ENCODE data around the gene RLN1. TPM values are rescaled to one million over a fixed set of nuclear protein-coding genes. Genes with fewer than 3 reads are reported as not detected.
A peak's percentile ranks its signal among the peaks of the same experiment; 100 is the strongest.
"Not testable (repeated sequence)": the region's sequence is repeated elsewhere in the genome, so short reads cannot be mapped to it uniquely, and the experiment has no call there.

Gene RLN1
- total RNA-seq, result under 1 TPM in 3 of 8 experiments, not detected in 5; 0.25 to 0.66 (median 0.41) TPM

GRCh38 chr9:5338992-5339981 lies at the start of gene RLN1:
Gene RLN1 (minus strand): TSS chr9:5339876. CDS start chr9:5339746, 130 bp downstream.
- H3K4me3 ChIP-seq, result peak within 1 kb of the TSS; percentile 14 to 30 (median 23)
- peak; percentile 100 for ATAC-seq (replicated peaks in 6 of 8)
- H3K27ac ChIP-seq; H3K4me1 ChIP-seq (replicated peaks in 1 of 2); in situ Hi-C loops (cut with MboI; ENCODE audit: low pct_unique_long_range_greater_than_20kb in 2 of 9, low sequenced_read_pairs in 9 of 9, unreplicated experiment in 9 of 9): not testable (repeated sequence)
- WGBS, 10 experiments, result 40 to 80% (median 44%) methylated on average over 2 to 7 of the region's 50 CpGs; no CpG with 5 or more reads in 7 of the 10 experiments

GRCh38 chr9:5389109-5389732 lies 49.5 kb upstream of the RLN1 start:
- Histone ChIP-seq H3K27ac (no peak overlapping the region), H3K4me3 (no peak overlapping the region), H3K4me1 (replicated peaks in 1 of 2) (no peaks in the 10 kb centered on the region)
- ATAC-seq (replicated peaks in 6 of 8), result no peak
- in situ Hi-C loops (cut with MboI; ENCODE audit: low pct_unique_long_range_greater_than_20kb in 2 of 9, low sequenced_read_pairs in 9 of 9, unreplicated experiment in 9 of 9), result no loop called here
- 11 to 100% (median 15%) methylated on average over 1 to 3 of the region's 3 CpGs; no CpG with 5 or more reads in 1 of the 10 experiments for WGBS, 10 experiments

- Histone ChIP-seq H3K4me1 (replicated peaks in 1 of 2) (no peaks in the 10 kb centered on the region), H3K4me3 (no peak overlapping the region), H3K27ac (no peak overlapping the region)
- peak in 1 of 8 experiments; percentile 88 for ATAC-seq (replicated peaks in 6 of 8)
- in situ Hi-C loops (cut with MboI; ENCODE audit: low pct_unique_long_range_greater_than_20kb in 2 of 9, low sequenced_read_pairs in 9 of 9, unreplicated experiment in 9 of 9), result no loop called here
- WGBS, 10 experiments, result 67 to 100% (median 81%) methylated on average over 1 to 5 of the region's 5 CpGs
These were observed 48.5 kb upstream of the RLN1 start for GRCh38 chr9:5388026-5388819.

- ATAC-seq (replicated peaks in 6 of 8), result no peak
- H3K4me3 ChIP-seq, result no peak overlapping the region
- no peaks in the 10 kb centered on the region for H3K4me1 ChIP-seq (replicated peaks in 1 of 2)
- H3K27ac ChIP-seq, result no peak overlapping the region
- in situ Hi-C loops (cut with MboI; ENCODE audit: low pct_unique_long_range_greater_than_20kb in 2 of 9, low sequenced_read_pairs in 9 of 9, unreplicated experiment in 9 of 9), result no loop called here
These were observed 44.8 kb upstream of the RLN1 start for GRCh38 chr9:5384436-5384835.

GRCh38 chr9:5382479-5382878 lies 42.8 kb upstream of the RLN1 start:
- in situ Hi-C loops (cut with MboI; ENCODE audit: low pct_unique_long_range_greater_than_20kb in 2 of 9, low sequenced_read_pairs in 9 of 9, unreplicated experiment in 9 of 9), result no loop called here
- no peak overlapping the region for H3K27ac ChIP-seq
- no peak overlapping the region for H3K4me3 ChIP-seq
- WGBS, 10 experiments, result 17 to 100% (median 70%) methylated on average over 1 to 3 of the region's 3 CpGs
- no peaks in the 10 kb centered on the region for H3K4me1 ChIP-seq (replicated peaks in 1 of 2)
- no peak for ATAC-seq (replicated peaks in 6 of 8)

GRCh38 chr9:5375790-5376477 lies 36.3 kb upstream of the RLN1 start:
- WGBS, 10 experiments, result 7 to 84% (median 60%) methylated on average over 2 to 5 of the region's 6 CpGs; no CpG with 5 or more reads in 1 of the 10 experiments
- in situ Hi-C loops (cut with MboI; ENCODE audit: low pct_unique_long_range_greater_than_20kb in 2 of 9, low sequenced_read_pairs in 9 of 9, unreplicated experiment in 9 of 9), result no loop called here
- H3K27ac ChIP-seq, result no peak overlapping the region
- no peaks in the 10 kb centered on the region for H3K4me1 ChIP-seq (replicated peaks in 1 of 2)
- H3K4me3 ChIP-seq, result no peak overlapping the region
- ATAC-seq (replicated peaks in 6 of 8), result peak in 3 of 8 experiments; percentile 24 to 52 (median 35)

GRCh38 chr9:5375091-5375490 lies 35.4 kb upstream of the RLN1 start:
- no peak overlapping the region for H3K27ac ChIP-seq
- 40 to 100% (median 67%) methylated on average over 1 of the region's 1 CpG; no CpG with 5 or more reads in 5 of the 10 experiments for WGBS, 10 experiments
- H3K4me1 ChIP-seq (replicated peaks in 1 of 2), result no peaks in the 10 kb centered on the region
- no peak overlapping the region for H3K4me3 ChIP-seq
- ATAC-seq (replicated peaks in 6 of 8), result peak in 1 of 8 experiments; percentile 29
- in situ Hi-C loops (cut with MboI; ENCODE audit: low pct_unique_long_range_greater_than_20kb in 2 of 9, low sequenced_read_pairs in 9 of 9, unreplicated experiment in 9 of 9), result no loop called here

- no peak overlapping the region for H3K27ac ChIP-seq
- ATAC-seq (replicated peaks in 6 of 8), result peak in 4 of 8 experiments; percentile 68 to 98 (median 74)
- H3K4me1 ChIP-seq (replicated peaks in 1 of 2), result no peaks in the 10 kb centered on the region
- no peak overlapping the region for H3K4me3 ChIP-seq
- WGBS, 10 experiments, result 23 to 100% (median 50%) methylated on average over 1 to 3 of the region's 3 CpGs; no CpG with 5 or more reads in 1 of the 10 experiments
- in situ Hi-C loops (cut with MboI; ENCODE audit: low pct_unique_long_range_greater_than_20kb in 2 of 9, low sequenced_read_pairs in 9 of 9, unreplicated experiment in 9 of 9), result no loop called here
These were observed 24.8 kb upstream of the RLN1 start for GRCh38 chr9:5364294-5365024.

GRCh38 chr9:5361326-5362010 lies 21.8 kb upstream of the RLN1 start:
- Histone ChIP-seq H3K4me1 (replicated peaks in 1 of 2) (no peaks in the 10 kb centered on the region), H3K27ac (no peak overlapping the region), H3K4me3 (no peak overlapping the region)
- WGBS, 10 experiments, result 33 to 100% (median 89%) methylated on average over 1 to 3 of the region's 3 CpGs; no CpG with 5 or more reads in 2 of the 10 experiments
- in situ Hi-C loops (cut with MboI; ENCODE audit: low pct_unique_long_range_greater_than_20kb in 2 of 9, low sequenced_read_pairs in 9 of 9, unreplicated experiment in 9 of 9), result no loop called here
- peak in 1 of 8 experiments; percentile 29 for ATAC-seq (replicated peaks in 6 of 8)

- H3K27ac ChIP-seq, result no peak overlapping the region
- in situ Hi-C loops (cut with MboI; ENCODE audit: low pct_unique_long_range_greater_than_20kb in 2 of 9, low sequenced_read_pairs in 9 of 9, unreplicated experiment in 9 of 9), result no loop called here
- no peak for ATAC-seq (replicated peaks in 6 of 8)
- no peaks in the 10 kb centered on the region for H3K4me1 ChIP-seq (replicated peaks in 1 of 2)
- no peak overlapping the region for H3K4me3 ChIP-seq
These were observed 20.7 kb upstream of the RLN1 start for GRCh38 chr9:5360341-5360740.

- 88 to 100% (median 100%) methylated on average over 1 of the region's 1 CpG; no CpG with 5 or more reads in 3 of the 10 experiments for WGBS, 10 experiments
- H3K4me1 ChIP-seq (replicated peaks in 1 of 2), result no peaks in the 10 kb centered on the region
- in situ Hi-C loops (cut with MboI; ENCODE audit: low pct_unique_long_range_greater_than_20kb in 2 of 9, low sequenced_read_pairs in 9 of 9, unreplicated experiment in 9 of 9), result no loop called here
- ATAC-seq (replicated peaks in 6 of 8), result no peak
- no peak overlapping the region for H3K27ac ChIP-seq
- H3K4me3 ChIP-seq, result no peak overlapping the region
These were observed 17.9 kb upstream of the RLN1 start for GRCh38 chr9:5357431-5358105.
